Measurements from ENCODE around the gene RAB15. TPM values are rescaled to one million over a fixed set of nuclear protein-coding genes. Genes with fewer than 3 reads are reported as not detected.

RAB15 gene
- total and polyA plus RNA-seq, 2 of the 8 experiments (the other 6 are each of a cell fraction or from before 2014, with no cell fraction given), result 38.8 to 58.1 TPM

GRCh38 chr14:64952598-64953309 is 19.4 kb downstream of the RAB15 start:
- Histone ChIP-seq H4K91ac (replicated peaks; ENCODE audit: insufficient read length, low read length) (no peak overlapping the region), H3K79me1 (ENCODE audit: low read depth, low read length) (no peaks in the 10 kb centered on the region), H2BK12ac (ENCODE audit: low read depth, low read length) (0 out of 2 replicates have a peak overlapping the region, but pooled peaks have one; percentile 43), H3K9ac (replicated peaks in 1 of 4; ENCODE audit: extremely low read depth in 1 of 4, low read depth in 3 of 4, low read length in 3 of 4) (no peak overlapping the region), H3K4ac (replicated peaks; ENCODE audit: insufficient read length, low read depth, low read length) (no peak overlapping the region), H3K79me2 (ENCODE audit: control insufficient read depth in 1 of 2, insufficient read depth in 2 of 2, low read length in 2 of 2) (no peaks in the 10 kb centered on the region), H2BK5ac (ENCODE audit: low read depth, low read length) (no peak overlapping the region), H3K4me1 (replicated peaks in 1 of 4; ENCODE audit: control insufficient read depth in 3 of 4, insufficient read depth in 4 of 4, low read length in 3 of 4) (peaks cover 5 to 16% (median 15%) of the 10 kb centered on the region in 4 experiments; a peak in 6 of 7 replicates), H3K36me3 (ENCODE audit: control insufficient read depth in 2 of 4, insufficient read depth in 4 of 4, low read length in 3 of 4) (peaks cover 5 to 30% (median 12%) of the 10 kb centered on the region in 4 experiments; a peak in 4 of 8 replicates), H3K27me3 (replicated peaks in 1 of 4; ENCODE audit: control insufficient read depth in 3 of 4, extremely low read depth in 1 of 4, insufficient read depth in 3 of 4, low read length in 3 of 4) (no peaks in the 10 kb centered on the region), H3K4me2 (ENCODE audit: insufficient read depth in 1 of 2, low read depth in 2 of 2, low read length in 2 of 2) (no peak overlapping the region), H3K23me2 (ENCODE audit: low read depth, low read length) (no peaks in the 10 kb centered on the region), H4K8ac (ENCODE audit: extremely low read depth, insufficient read depth, low read length) (no peak overlapping the region), H2AK5ac (ENCODE audit: low read depth, low read length) (no peak overlapping the region), H2BK20ac (ENCODE audit: low read length) (no peak overlapping the region), H3K27ac (ENCODE audit: low read depth, low read length) (no peak overlapping the region), H2AFZ (ENCODE audit: low read length) (no peak overlapping the region), H2BK120ac (replicated peaks; ENCODE audit: low read depth, low read length) (no peak overlapping the region), H4K20me1 (replicated peaks in 1 of 2; ENCODE audit: control insufficient read depth in 1 of 2, insufficient read depth in 2 of 2, low read length in 2 of 2) (peaks cover 0 to 2% of the 10 kb centered on the region in 2 experiments), H3K23ac (ENCODE audit: insufficient read length) (no peak overlapping the region), H3K56ac (replicated peaks; ENCODE audit: insufficient read length, low read depth, low read length) (no peak overlapping the region), H4K5ac (ENCODE audit: insufficient read length, low read depth, low read length) (no peak overlapping the region), H3K9me3 (ENCODE audit: insufficient read depth in 2 of 2, low read depth in 1 of 2, low read length in 1 of 2) (no peaks in the 10 kb centered on the region), H3K14ac (ENCODE audit: insufficient read length) (no peak overlapping the region), H3K18ac (ENCODE audit: extremely low read depth, low read length) (no peak overlapping the region), H2BK15ac (ENCODE audit: low read length) (no peak overlapping the region), H3K4me3 (ENCODE audit: extremely low read depth in 1 of 4, insufficient read depth in 2 of 4, low read depth in 3 of 4, low read length in 4 of 4) (no peak overlapping the region)
- 86% methylated on average over 7 of the region's 7 CpGs; no CpG with 5 or more reads in 1 of the 2 experiments for WGBS, 2 experiments (ENCODE audit: extremely low coverage in 1 of 2, insufficient coverage in 1 of 2, insufficient read length in 1 of 2, insufficient replicate concordance in 2 of 2, low coverage in 1 of 2, low lambda C conversion rate in 2 of 2, missing lambda C conversion rate in 1 of 2)
- ChIA-PET POLR2A (ENCODE audit: partially characterized antibody) (interaction anchor here (0.8 to 2.2 kb wide), 4 partner anchors 8 to 38 kb away, joined by 3 to 9 read pairs (median 4); partner anchors contain the start of gene CHURC1), CTCF (ENCODE audit: partially characterized antibody) (interaction anchor here (0.7 to 3.8 kb wide), 29 partner anchors 8 to 177 kb away, joined by 3 to 25 read pairs (median 5); partner anchors contain the start of gene GPX2)
- DNase-seq (ENCODE audit: low read depth in 1 of 2, low spot score in 2 of 2) (no peak), FAIRE-seq (peak; percentile 90)
- TF ChIP-seq MAFK (IDR thresholded peaks at IDR 0.05; ENCODE audit: low read depth, low read length), result peak; percentile 55; the same call in 1 of the 2 replicates
- no peak for TF ChIP-seq POLR2A (IDR thresholded peaks at IDR 0.05; ENCODE audit: control extremely low read depth in 1 of 2, low read depth in 2 of 2, low read length in 2 of 2)
- TF ChIP-seq CTCF (IDR thresholded peaks at IDR 0.05; ENCODE audit: control extremely low read depth in 1 of 3, insufficient read depth in 1 of 3, low read depth in 1 of 3, low read length in 3 of 3), result peak; percentile 46 to 69 (median 53)
- no peak for TF ChIP-seq SP4 (IDR thresholded peaks at IDR 0.05; ENCODE audit: low read length)
- TF ChIP-seq NRF1 (IDR thresholded peaks at IDR 0.05; ENCODE audit: low read depth, low read length), result no peak
- no peak for TF ChIP-seq ATF2 (IDR thresholded peaks at IDR 0.05; ENCODE audit: low read length)
- no peak for TF ChIP-seq RBBP5 (IDR thresholded peaks at IDR 0.05; ENCODE audit: borderline replicate concordance, low read depth, low read length)

All from H1 (cell line).